HFFc6 (cell line): ENCODE measurements around the gene RECQL. TPM values are rescaled to one million over a fixed set of nuclear protein-coding genes. Genes with fewer than 3 reads are reported as not detected.
"Not testable (repeated sequence)": the region's sequence is repeated elsewhere in the genome, so short reads cannot be mapped to it uniquely, and the experiment has no call there.

Experiments used
- DNase-seq: peaks from one replicate; pipeline ENCODE4 v3.0.0-alpha.2; 2018
- H3K27ac Mint-ChIP-seq: 2 replicates; pipeline ENCODE4 v1.8.0; 2020; ENCODE audit warnings: mild to moderate bottlenecking, mixed read lengths
- H3K27me3 Mint-ChIP-seq: 2 replicates; pipeline ENCODE4 v1.8.0; 2021; ENCODE audit warnings: mild to moderate bottlenecking, moderate library complexity, mixed read lengths; ENCODE audit not compliant: insufficient read depth
- H3K36me3 Mint-ChIP-seq: 2 replicates; pipeline ENCODE4 v1.8.0; 2021; ENCODE audit warnings: low read depth, mixed read lengths
- H3K4me1 Mint-ChIP-seq: 2 replicates; pipeline ENCODE4 v1.8.0; 2020; ENCODE audit warnings: low read depth, mixed read lengths
- H3K4me3 Mint-ChIP-seq: 2 replicates; pipeline ENCODE4 v1.8.0; 2020; ENCODE audit warnings: mild to moderate bottlenecking, moderate library complexity, mixed read lengths
- H3K9me3 Mint-ChIP-seq: 2 replicates; pipeline ENCODE4 v1.8.0; 2020; ENCODE audit warnings: mild to moderate bottlenecking, mixed read lengths
- total RNA-seq, 6 experiments: library from RNA; stranded (reverse); fragmentation: NEBNext Ultra II Directional; extraction: Animal tissue kit (Norgen Biotek cat#: 25700); gene quantifications; 2 replicates in 1 of 6; 3 replicates in 5 of 6; pipeline ENCODE4 v1.2.3, GENCODE V29; 2021
- TF ChIP-seq, protein P1 (sequence below): fragments of 200-600 bp; sonication (generic); IDR thresholded peaks from 2 replicates; pipeline ENCODE4 v1.5.0; 2021; ENCODE audit warnings: antibody characterized with exemption, mild to moderate bottlenecking

Gene RECQL
- total RNA-seq, 6 experiments from 2014 or later, result 34.9 to 43.6 (median 39.2) TPM

DNA sequence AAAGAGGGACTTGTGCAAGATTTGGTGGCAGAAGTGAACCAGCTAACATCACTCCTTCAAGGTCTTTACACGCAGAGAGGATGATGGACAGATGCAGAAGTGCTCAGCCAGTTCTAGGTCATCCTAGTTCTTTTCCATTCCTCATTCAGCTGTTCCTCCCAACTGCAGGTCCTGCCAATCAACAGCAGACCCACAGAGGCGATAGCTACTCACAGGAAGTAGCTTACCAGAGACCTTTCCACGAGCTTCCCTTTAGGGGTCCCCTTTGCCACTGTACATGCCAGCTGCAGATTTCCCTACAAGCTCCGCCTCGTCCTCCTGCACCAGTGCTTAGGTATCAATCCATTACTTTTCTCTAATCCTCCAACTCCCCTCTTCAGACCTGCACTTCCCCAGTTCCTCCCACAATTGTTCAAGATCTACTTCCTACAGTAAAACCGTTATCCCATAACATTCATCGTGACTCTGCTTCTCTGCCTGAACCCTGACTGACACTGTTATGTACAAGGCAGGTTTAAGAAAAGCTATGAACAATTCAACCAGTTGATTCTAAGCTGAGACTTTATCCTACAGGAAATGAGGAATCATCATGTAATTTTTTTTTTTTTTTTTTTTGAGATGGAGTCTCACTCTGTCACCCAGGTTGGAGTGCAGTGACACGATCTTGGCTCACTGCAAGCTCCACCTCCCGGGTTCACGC, 22.5 kb downstream of the RECQL start:
- TF ChIP-seq, protein P1, sequence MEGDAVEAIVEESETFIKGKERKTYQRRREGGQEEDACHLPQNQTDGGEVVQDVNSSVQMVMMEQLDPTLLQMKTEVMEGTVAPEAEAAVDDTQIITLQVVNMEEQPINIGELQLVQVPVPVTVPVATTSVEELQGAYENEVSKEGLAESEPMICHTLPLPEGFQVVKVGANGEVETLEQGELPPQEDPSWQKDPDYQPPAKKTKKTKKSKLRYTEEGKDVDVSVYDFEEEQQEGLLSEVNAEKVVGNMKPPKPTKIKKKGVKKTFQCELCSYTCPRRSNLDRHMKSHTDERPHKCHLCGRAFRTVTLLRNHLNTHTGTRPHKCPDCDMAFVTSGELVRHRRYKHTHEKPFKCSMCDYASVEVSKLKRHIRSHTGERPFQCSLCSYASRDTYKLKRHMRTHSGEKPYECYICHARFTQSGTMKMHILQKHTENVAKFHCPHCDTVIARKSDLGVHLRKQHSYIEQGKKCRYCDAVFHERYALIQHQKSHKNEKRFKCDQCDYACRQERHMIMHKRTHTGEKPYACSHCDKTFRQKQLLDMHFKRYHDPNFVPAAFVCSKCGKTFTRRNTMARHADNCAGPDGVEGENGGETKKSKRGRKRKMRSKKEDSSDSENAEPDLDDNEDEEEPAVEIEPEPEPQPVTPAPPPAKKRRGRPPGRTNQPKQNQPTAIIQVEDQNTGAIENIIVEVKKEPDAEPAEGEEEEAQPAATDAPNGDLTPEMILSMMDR, result no peak
- H3K4me1 Mint-ChIP-seq, result peaks cover 16% of the 10 kb centered on the region
- H3K27ac Mint-ChIP-seq, result no peak overlapping the region
- no peak overlapping the region for H3K4me3 Mint-ChIP-seq
- no peaks in the 10 kb centered on the region for H3K9me3 Mint-ChIP-seq
- DNase-seq, result no peak
- H3K27me3 Mint-ChIP-seq, result no peaks in the 10 kb centered on the region
- peaks cover 10% of the 10 kb centered on the region for H3K36me3 Mint-ChIP-seq

- Mint-ChIP-seq H3K27me3 (no peaks in the 10 kb centered on the region), H3K27ac (peak overlapping the region; percentile 86)
These were observed 24.5 kb downstream of the RECQL start for GRCh38 chr12:21476949-21477348.

GRCh38 chr12:21475552-21475951, 25.9 kb downstream of the RECQL start:
- Mint-ChIP-seq H3K27me3 (no peaks in the 10 kb centered on the region), H3K9me3 (no peaks in the 10 kb centered on the region), H3K4me1 (peaks cover 16% of the 10 kb centered on the region), H3K27ac (no peak overlapping the region), H3K4me3 (no peak overlapping the region), H3K36me3 (peaks cover 18% of the 10 kb centered on the region)
- DNase-seq, result no peak
- TF ChIP-seq, protein P1, result no peak

More at GRCh38 chr12:21476949-21477348, 24.5 kb downstream of the RECQL start:
- TF ChIP-seq, protein P1, result no peak
- H3K4me1 Mint-ChIP-seq, result peaks cover 16% of the 10 kb centered on the region
- no peaks in the 10 kb centered on the region for H3K9me3 Mint-ChIP-seq
- peak overlapping the region; percentile 65 for H3K4me3 Mint-ChIP-seq
- peak; percentile 81 for DNase-seq
- H3K36me3 Mint-ChIP-seq, result peaks cover 18% of the 10 kb centered on the region

GRCh38 chr12:21472197-21472823, 29.1 kb downstream of the RECQL start:
- no peaks in the 10 kb centered on the region for H3K9me3 Mint-ChIP-seq
- H3K27ac Mint-ChIP-seq, result no peak overlapping the region
- TF ChIP-seq, protein P1, result no peak
- DNase-seq, result no peak
- H3K27me3 Mint-ChIP-seq, result no peaks in the 10 kb centered on the region
- peaks cover 12% of the 10 kb centered on the region for H3K4me1 Mint-ChIP-seq
- H3K4me3 Mint-ChIP-seq, result no peak overlapping the region
- H3K36me3 Mint-ChIP-seq, result peaks cover 27% of the 10 kb centered on the region

GRCh38 chr12:21471294-21471693, 30.1 kb downstream of the RECQL start:
- Mint-ChIP-seq H3K9me3 (no peaks in the 10 kb centered on the region), H3K27me3 (no peaks in the 10 kb centered on the region), H3K4me3 (no peak overlapping the region), H3K4me1 (peaks cover 2% of the 10 kb centered on the region), H3K27ac (no peak overlapping the region), H3K36me3 (peaks cover 24% of the 10 kb centered on the region)
- TF ChIP-seq, protein P1, result no peak
- no peak for DNase-seq

DNA sequence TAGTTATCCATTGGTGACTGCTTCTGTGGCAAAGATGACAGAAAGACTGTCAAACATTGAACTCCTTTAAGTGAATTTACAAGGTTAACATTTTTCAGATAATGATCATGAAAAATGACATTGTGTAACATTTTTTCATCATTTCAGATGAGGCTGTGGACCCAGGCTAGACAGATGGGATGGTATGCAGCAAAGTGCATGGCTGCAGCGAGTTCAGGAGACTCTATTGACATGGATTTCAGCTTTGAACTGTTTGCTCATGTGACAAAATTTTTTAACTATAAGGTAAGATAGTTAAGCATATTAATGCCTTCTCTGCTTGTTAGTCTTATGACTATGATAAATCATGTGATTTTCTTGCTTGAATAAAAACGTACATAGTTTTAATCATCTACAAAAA, 34.1 kb downstream of the RECQL start:
- peaks cover 28% of the 10 kb centered on the region for H3K36me3 Mint-ChIP-seq
- DNase-seq, H3K4me1 Mint-ChIP-seq, H3K4me3 Mint-ChIP-seq, H3K27ac Mint-ChIP-seq, H3K9me3 Mint-ChIP-seq, H3K27me3 Mint-ChIP-seq: not testable (repeated sequence)
